ENCODE results near the gene PDZD2.

GRCh38 chr5:32158679-32158975, 519.7 kb downstream of the PDZD2 start:
- TF ChIP-seq YY1 (IDR thresholded peaks at IDR 0.05; ENCODE audit: insufficient read depth, insufficient read length) = no peak
- no peak for TF ChIP-seq SUZ12 (IDR thresholded peaks at IDR 0.05; ENCODE audit: extremely low read depth, insufficient read depth, insufficient read length)

All from NT2/D1 (cell line).